NCI-H526 treated with DMSO at 0.1 percent for 48 hours (cell line): ENCODE data around the gene PNMA8C.
"Not testable (repeated sequence)": the region's sequence is repeated elsewhere in the genome, so short reads cannot be mapped to it uniquely, and the experiment has no call there.

Experiments
- DNase-seq: peaks from one replicate; lab custom pipeline; 2025; lab: John Stamatoyannopoulos, UW

PNMA8C gene

GRCh38 chr19:46388311-46389095 lies 40.2 kb downstream of the PNMA8C start:
- no peak for DNase-seq

GRCh38 chr19:46387713-46388130 lies 41.0 kb downstream of the PNMA8C start:
- DNase-seq = no peak

- DNase-seq = no peak
These were observed 41.6 kb downstream of the PNMA8C start for GRCh38 chr19:46386996-46387712.

GRCh38 chr19:46386151-46386550 lies 42.6 kb downstream of the PNMA8C start:
- DNase-seq = no peak

- DNase-seq = no peak
These were observed 43.1 kb downstream of the PNMA8C start for GRCh38 chr19:46385636-46386035.

- DNase-seq = no peak
These were observed 44.3 kb downstream of the PNMA8C start for GRCh38 chr19:46384396-46384795.

GRCh38 chr19:46383846-46384245 lies 44.9 kb downstream of the PNMA8C start:
- DNase-seq = no peak

- DNase-seq = no peak
These were observed 45.4 kb downstream of the PNMA8C start for GRCh38 chr19:46383171-46383815.

- DNase-seq = no peak
These were observed 46.9 kb downstream of the PNMA8C start for GRCh38 chr19:46381756-46382345.

- no peak for DNase-seq
These were observed 47.4 kb downstream of the PNMA8C start for GRCh38 chr19:46381346-46381745.

- DNase-seq = no peak
These were observed 48.0 kb downstream of the PNMA8C start for GRCh38 chr19:46380690-46381089.

GRCh38 chr19:46378268-46378667 lies 50.5 kb downstream of the PNMA8C start:
- no peak for DNase-seq

- DNase-seq = no peak
These were observed 52.2 kb downstream of the PNMA8C start for GRCh38 chr19:46376241-46377153.

GRCh38 chr19:46375476-46376067 lies 53.2 kb downstream of the PNMA8C start:
- not testable (repeated sequence) for DNase-seq
